HG03520 (cell line): ENCODE results near the gene OR51L1.

Source experiments
- ATAC-seq: cut with Tn5 transposase; IDR thresholded peaks from one replicate; pipeline ENCODE4 v1.9.1; 2021; ENCODE audit warnings: mild to moderate bottlenecking, moderate library complexity; ENCODE audit not compliant: unreplicated experiment

The OR51L1 gene

DNA sequence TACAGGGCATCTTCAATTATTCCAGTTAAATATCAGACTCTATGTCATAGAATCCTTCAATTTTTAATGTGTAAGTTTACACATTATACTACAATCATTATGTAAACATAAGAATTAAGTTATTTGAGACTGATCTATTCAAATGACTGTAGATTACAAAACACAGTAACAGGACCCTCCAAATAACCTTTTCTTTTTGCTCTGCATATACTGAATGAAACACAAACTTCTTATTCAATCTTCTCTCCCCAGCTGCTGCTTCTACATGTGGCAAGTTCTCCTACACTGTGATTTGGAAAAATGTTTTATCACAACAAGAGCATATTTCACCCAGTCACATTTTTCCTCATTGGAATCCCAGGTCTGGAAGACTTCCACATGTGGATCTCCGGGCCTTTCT is 51.6 kb downstream of the OR51L1 start, which contains the start of gene OR52J3:
TSS of gene OR52J3 (plus strand) at position 301 of the 400 bp plus-strand sequence. CDS start at position 301, 0 bp downstream.
- ATAC-seq = no peak

DNA sequence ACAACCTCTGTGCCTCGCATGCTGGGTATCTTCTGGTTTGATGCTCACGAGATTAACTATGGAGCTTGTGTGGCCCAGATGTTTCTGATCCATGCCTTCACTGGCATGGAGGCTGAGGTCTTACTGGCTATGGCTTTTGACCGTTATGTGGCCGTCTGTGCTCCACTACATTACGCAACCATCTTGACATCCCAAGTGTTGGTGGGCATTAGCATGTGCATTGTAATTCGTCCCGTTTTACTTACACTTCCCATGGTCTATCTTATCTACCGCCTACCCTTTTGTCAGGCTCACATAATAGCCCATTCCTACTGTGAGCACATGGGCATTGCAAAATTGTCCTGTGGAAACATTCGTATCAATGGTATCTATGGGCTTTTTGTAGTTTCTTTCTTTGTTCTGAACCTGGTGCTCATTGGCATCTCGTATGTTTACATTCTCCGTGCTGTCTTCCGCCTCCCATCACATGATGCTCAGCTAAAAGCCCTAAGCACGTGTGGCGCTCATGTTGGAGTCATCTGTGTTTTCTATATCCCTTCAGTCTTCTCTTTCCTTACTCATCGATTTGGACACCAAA is 52.2 kb downstream of the OR51L1 start:
- no peak for ATAC-seq
